ENCODE data around the gene STK17B.

The STK17B gene

DNA sequence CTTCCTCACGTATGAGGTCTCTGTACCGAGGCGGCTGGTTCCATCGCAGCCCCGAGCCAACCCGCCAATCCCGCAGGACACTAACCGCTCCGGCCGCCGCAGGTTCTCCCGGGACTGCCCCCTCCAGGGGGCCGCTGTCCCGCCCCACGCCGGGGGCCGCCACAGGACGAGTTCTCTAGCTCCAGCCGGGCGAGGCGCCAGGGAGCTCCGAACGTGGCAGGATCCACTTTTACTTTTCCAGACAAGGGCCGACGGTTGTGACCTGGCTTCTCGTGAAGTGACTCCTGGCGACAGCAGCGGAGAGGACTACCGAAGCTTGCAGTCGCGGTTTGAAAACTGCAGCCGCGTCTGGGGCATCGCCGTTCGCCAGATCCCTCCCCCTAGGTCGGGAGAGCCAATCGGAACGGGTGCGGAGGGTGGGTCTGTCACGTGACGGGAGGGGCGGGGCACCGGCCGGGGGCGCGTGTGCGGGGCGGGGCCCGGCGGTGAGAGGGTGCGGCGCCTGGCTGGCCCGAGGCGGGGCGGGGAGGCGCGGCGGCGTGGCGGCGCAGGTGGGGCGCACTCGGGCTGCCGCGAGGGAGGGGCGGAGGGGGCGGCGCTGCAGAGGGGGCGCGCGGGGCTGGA lies at the start of gene STK17B:
Gene STK17B (minus strand): TSS at position 331 of the 624 bp plus-strand sequence. CDS start 8,195 bp downstream, outside the sequence.
- no peaks in the 10 kb centered on the region for H3K36me3 ChIP-seq (ENCODE audit: control insufficient read depth in 2 of 2, insufficient read depth in 2 of 2, low read length in 2 of 2)
- no peaks in the 10 kb centered on the region for H3K27me3 ChIP-seq (ENCODE audit: control insufficient read depth in 2 of 2, insufficient read depth in 2 of 2, low read length in 2 of 2)
- peaks cover 3 to 9% of the 10 kb centered on the region in 2 donors for H3K4me1 ChIP-seq (ENCODE audit: control insufficient read depth in 2 of 2, insufficient read depth in 2 of 2, low read length in 2 of 2)
- no peaks in the 10 kb centered on the region for H3K9me3 ChIP-seq (ENCODE audit: control insufficient read depth in 2 of 2, low read length in 2 of 2)
- H3K4me3 ChIP-seq (ENCODE audit: low read length in 2 of 2) = peak within 1 kb of the TSS; percentile 93 to 99
- peak within 1 kb of the TSS; percentile 97 to 98 for H3K27ac ChIP-seq (ENCODE audit: low read depth in 2 of 2, low read length in 2 of 2)
- peak within 1 kb of the TSS; percentile 94 to 95 for H3K9ac ChIP-seq (ENCODE audit: low read depth in 1 of 2, low read length in 2 of 2)

DNA sequence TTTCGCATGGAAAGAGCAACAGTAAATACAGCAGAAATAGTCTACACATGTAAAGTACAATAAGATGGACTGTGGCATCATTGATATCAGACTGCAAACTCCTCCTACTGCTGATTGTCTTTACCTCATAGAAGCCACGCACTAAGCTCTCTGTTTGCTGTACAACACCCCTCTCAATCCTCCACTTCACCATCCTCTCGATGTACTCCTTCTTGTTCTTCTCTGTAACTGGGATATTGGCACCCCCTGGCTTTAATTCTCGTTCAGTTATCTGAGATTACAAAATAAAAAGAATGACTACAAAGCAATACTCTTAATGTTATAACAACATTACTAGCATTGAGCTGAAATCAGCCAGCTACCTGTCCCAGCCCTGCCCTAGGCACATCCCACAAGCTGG lies 49.3 kb upstream of the STK17B start:
- H3K4me3 ChIP-seq (ENCODE audit: low read length in 2 of 2) = no peak overlapping the region
- peaks cover 0 to 3% of the 10 kb centered on the region in 2 donors for H3K4me1 ChIP-seq (ENCODE audit: control insufficient read depth in 2 of 2, insufficient read depth in 2 of 2, low read length in 2 of 2)
- H3K9me3 ChIP-seq (ENCODE audit: control insufficient read depth in 2 of 2, low read length in 2 of 2) = no peaks in the 10 kb centered on the region
- H3K36me3 ChIP-seq (ENCODE audit: control insufficient read depth in 2 of 2, insufficient read depth in 2 of 2, low read length in 2 of 2) = no peaks in the 10 kb centered on the region
- no peaks in the 10 kb centered on the region for H3K27me3 ChIP-seq (ENCODE audit: control insufficient read depth in 2 of 2, insufficient read depth in 2 of 2, low read length in 2 of 2)
- no peak overlapping the region for H3K9ac ChIP-seq (ENCODE audit: low read depth in 1 of 2, low read length in 2 of 2)
- H3K27ac ChIP-seq (ENCODE audit: low read depth in 2 of 2, low read length in 2 of 2) = no peak overlapping the region

DNA sequence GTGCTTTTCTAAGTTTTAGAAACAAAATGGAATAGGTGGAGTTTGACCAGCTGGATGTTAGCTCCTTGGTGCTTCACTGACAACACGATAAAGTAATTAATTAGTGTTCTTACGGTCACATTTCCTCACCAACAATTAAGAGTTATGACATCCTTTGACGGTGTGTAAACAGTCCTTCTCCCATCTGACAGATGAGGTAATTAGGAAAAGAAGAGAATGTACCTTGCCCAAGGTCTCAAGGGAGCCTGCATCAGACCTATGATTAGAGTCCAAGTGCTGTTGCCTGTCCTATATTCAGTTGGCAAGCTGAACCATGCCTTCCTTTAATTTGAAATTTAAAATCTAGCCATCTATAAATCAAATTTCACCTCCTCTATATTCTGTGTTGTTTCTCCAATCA lies 48.3 kb upstream of the STK17B start:
- no peak overlapping the region for H3K27ac ChIP-seq (ENCODE audit: low read depth in 2 of 2, low read length in 2 of 2)
- no peaks in the 10 kb centered on the region for H3K36me3 ChIP-seq (ENCODE audit: control insufficient read depth in 2 of 2, insufficient read depth in 2 of 2, low read length in 2 of 2)
- H3K9ac ChIP-seq (ENCODE audit: low read depth in 1 of 2, low read length in 2 of 2) = no peak overlapping the region
- H3K27me3 ChIP-seq (ENCODE audit: control insufficient read depth in 2 of 2, insufficient read depth in 2 of 2, low read length in 2 of 2) = no peaks in the 10 kb centered on the region
- H3K4me3 ChIP-seq (ENCODE audit: low read length in 2 of 2) = no peak overlapping the region
- peaks cover 0 to 4% of the 10 kb centered on the region in 2 donors for H3K4me1 ChIP-seq (ENCODE audit: control insufficient read depth in 2 of 2, insufficient read depth in 2 of 2, low read length in 2 of 2)
- no peaks in the 10 kb centered on the region for H3K9me3 ChIP-seq (ENCODE audit: control insufficient read depth in 2 of 2, low read length in 2 of 2)

DNA sequence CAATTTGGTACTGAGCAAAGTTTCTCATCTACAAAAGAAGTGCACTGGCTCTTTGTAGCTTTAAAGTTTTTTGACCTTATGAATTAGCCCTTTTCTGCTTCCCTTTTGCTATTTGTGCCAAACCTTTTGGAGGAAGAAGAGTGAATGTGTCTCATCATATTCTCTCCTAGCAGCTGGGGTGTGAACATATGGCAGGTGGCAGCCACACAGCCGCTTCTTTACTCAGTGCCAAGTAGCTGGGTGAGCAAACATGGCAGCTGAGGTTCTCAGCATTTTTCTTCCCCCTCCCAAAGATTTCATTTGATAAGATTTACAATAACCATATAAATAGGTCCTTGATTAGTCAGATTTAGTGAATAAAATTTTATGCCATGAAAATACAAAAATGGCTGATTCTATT lies 46.7 kb upstream of the STK17B start:
- Histone ChIP-seq H3K4me3 (ENCODE audit: low read length in 2 of 2) (no peak overlapping the region), H3K27me3 (ENCODE audit: control insufficient read depth in 2 of 2, insufficient read depth in 2 of 2, low read length in 2 of 2) (no peaks in the 10 kb centered on the region), H3K4me1 (ENCODE audit: control insufficient read depth in 2 of 2, insufficient read depth in 2 of 2, low read length in 2 of 2) (peaks cover 0 to 6% of the 10 kb centered on the region in 2 donors), H3K36me3 (ENCODE audit: control insufficient read depth in 2 of 2, insufficient read depth in 2 of 2, low read length in 2 of 2) (no peaks in the 10 kb centered on the region), H3K9me3 (ENCODE audit: control insufficient read depth in 2 of 2, low read length in 2 of 2) (no peaks in the 10 kb centered on the region), H3K9ac (ENCODE audit: low read depth in 1 of 2, low read length in 2 of 2) (no peak overlapping the region), H3K27ac (ENCODE audit: low read depth in 2 of 2, low read length in 2 of 2) (no peak overlapping the region)

DNA sequence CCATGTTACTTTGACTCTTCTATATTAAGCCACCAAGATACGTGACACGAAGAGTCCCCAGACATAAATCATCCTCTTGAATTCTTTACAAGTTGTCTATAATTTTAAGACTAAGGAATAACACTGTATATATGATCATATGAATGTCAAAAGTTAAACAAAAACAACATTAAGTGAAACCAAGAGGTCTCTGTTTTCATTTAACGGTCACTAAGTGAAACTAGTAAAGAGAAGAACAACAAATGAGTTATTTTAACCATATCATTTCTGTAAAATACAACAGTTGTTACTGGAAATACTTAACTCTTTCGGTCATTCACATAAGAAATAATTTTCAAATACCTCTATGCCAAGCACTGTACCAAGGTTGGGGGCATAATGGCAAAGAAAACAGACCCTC lies 45.7 kb upstream of the STK17B start:
- Histone ChIP-seq H3K4me3 (ENCODE audit: low read length in 2 of 2) (no peak overlapping the region), H3K36me3 (ENCODE audit: control insufficient read depth in 2 of 2, insufficient read depth in 2 of 2, low read length in 2 of 2) (no peaks in the 10 kb centered on the region), H3K9ac (ENCODE audit: low read depth in 1 of 2, low read length in 2 of 2) (no peak overlapping the region), H3K4me1 (ENCODE audit: control insufficient read depth in 2 of 2, insufficient read depth in 2 of 2, low read length in 2 of 2) (peaks cover 0 to 6% of the 10 kb centered on the region in 2 donors), H3K27me3 (ENCODE audit: control insufficient read depth in 2 of 2, insufficient read depth in 2 of 2, low read length in 2 of 2) (no peaks in the 10 kb centered on the region), H3K27ac (ENCODE audit: low read depth in 2 of 2, low read length in 2 of 2) (no peak overlapping the region), H3K9me3 (ENCODE audit: control insufficient read depth in 2 of 2, low read length in 2 of 2) (no peaks in the 10 kb centered on the region)

DNA sequence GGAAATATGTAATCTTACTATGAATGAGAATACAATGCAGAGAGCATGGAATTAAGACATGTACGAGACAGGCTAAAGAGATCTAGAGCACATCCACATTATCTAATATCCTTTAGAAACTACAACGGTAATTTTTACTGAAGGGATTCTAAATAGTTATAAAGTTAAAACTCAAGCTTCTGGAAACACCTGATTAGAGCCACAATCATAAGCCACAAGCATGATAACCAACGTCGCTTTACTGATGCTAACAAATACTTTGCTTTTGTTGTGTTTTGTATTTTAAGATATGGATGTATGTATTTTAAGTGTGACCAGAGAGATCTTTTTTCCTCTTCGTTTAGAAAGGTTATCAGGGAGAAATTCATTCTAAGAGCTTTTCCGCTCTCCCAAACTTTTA lies 44.0 kb upstream of the STK17B start:
- Histone ChIP-seq H3K4me3 (ENCODE audit: low read length in 2 of 2) (no peak overlapping the region), H3K27me3 (ENCODE audit: control insufficient read depth in 2 of 2, insufficient read depth in 2 of 2, low read length in 2 of 2) (no peaks in the 10 kb centered on the region), H3K9ac (ENCODE audit: low read depth in 1 of 2, low read length in 2 of 2) (no peak overlapping the region), H3K36me3 (ENCODE audit: control insufficient read depth in 2 of 2, insufficient read depth in 2 of 2, low read length in 2 of 2) (no peaks in the 10 kb centered on the region), H3K27ac (ENCODE audit: low read depth in 2 of 2, low read length in 2 of 2) (no peak overlapping the region), H3K9me3 (ENCODE audit: control insufficient read depth in 2 of 2, low read length in 2 of 2) (no peaks in the 10 kb centered on the region), H3K4me1 (ENCODE audit: control insufficient read depth in 2 of 2, insufficient read depth in 2 of 2, low read length in 2 of 2) (peaks cover 0 to 6% of the 10 kb centered on the region in 2 donors)

DNA sequence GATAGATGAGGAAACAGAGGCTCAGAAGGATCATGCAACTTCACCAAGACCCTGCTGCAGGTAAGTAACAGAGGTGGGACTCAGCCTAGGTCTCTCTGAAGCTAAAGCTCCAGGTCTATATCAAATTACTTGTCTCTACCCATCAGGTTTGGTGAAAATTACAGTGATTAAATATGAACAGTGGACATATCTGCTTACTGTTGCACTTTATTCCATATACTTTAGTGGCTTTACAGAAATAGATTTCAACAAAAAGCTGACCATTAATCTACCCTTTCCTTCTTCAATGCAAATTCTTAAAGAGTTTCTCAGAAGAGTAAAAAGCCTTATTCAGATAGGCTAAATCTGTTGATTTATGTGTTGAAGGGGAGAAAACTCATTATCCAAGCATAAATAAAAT lies 42.8 kb upstream of the STK17B start:
- Histone ChIP-seq H3K36me3 (ENCODE audit: control insufficient read depth in 2 of 2, insufficient read depth in 2 of 2, low read length in 2 of 2) (no peaks in the 10 kb centered on the region), H3K9ac (ENCODE audit: low read depth in 1 of 2, low read length in 2 of 2) (no peak overlapping the region), H3K27ac (ENCODE audit: low read depth in 2 of 2, low read length in 2 of 2) (no peak overlapping the region)

DNA sequence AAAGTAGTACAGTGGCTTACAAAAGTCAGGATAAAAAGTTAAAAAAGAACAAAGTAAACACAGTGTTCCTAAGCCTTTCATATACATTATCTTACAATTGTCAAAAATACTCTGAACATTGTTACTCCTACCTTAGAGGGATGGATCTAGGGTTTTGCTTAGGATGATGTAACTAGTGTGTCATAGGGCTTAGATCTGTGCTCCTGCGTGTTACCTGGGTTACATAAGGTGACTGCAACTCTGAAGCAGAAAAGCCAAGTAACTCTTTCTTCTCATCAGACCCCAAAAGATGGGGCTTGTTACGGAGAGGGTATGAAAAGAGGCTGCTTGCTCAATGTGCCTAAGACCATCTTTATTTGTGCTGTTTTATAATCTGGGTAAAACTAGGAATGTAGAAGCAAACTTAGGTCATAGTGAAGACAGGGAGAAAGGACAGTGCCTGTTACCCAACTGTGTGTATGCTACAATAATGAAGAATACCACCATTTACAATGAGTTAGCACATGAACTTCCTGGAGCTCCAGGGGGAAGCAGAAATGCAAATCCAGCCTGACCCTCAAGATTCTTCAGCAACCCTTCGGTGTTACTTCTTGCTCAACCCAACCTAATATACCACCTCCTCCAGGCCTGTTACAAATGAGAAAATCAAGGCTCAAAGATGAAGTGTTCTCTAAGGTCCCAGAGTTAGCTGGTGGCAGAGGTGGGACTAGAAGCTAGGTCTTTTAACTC lies 42.0 kb upstream of the STK17B start:
- H3K27ac ChIP-seq (ENCODE audit: low read depth in 2 of 2, low read length in 2 of 2) = no peak overlapping the region
- no peak overlapping the region for H3K9ac ChIP-seq (ENCODE audit: low read depth in 1 of 2, low read length in 2 of 2)
- H3K4me3 ChIP-seq (ENCODE audit: low read length in 2 of 2) = no peak overlapping the region
- peaks cover 0 to 6% of the 10 kb centered on the region in 2 donors for H3K4me1 ChIP-seq (ENCODE audit: control insufficient read depth in 2 of 2, insufficient read depth in 2 of 2, low read length in 2 of 2)
- no peaks in the 10 kb centered on the region for H3K9me3 ChIP-seq (ENCODE audit: control insufficient read depth in 2 of 2, low read length in 2 of 2)
- no peaks in the 10 kb centered on the region for H3K27me3 ChIP-seq (ENCODE audit: control insufficient read depth in 2 of 2, insufficient read depth in 2 of 2, low read length in 2 of 2)
- H3K36me3 ChIP-seq (ENCODE audit: control insufficient read depth in 2 of 2, insufficient read depth in 2 of 2, low read length in 2 of 2) = no peaks in the 10 kb centered on the region

More for the DNA sequence above, 42.8 kb upstream of the STK17B start:
- no peaks in the 10 kb centered on the region for H3K27me3 ChIP-seq (ENCODE audit: control insufficient read depth in 2 of 2, insufficient read depth in 2 of 2, low read length in 2 of 2)
- H3K4me3 ChIP-seq (ENCODE audit: low read length in 2 of 2) = no peak overlapping the region
- H3K9me3 ChIP-seq (ENCODE audit: control insufficient read depth in 2 of 2, low read length in 2 of 2) = no peaks in the 10 kb centered on the region
- H3K4me1 ChIP-seq (ENCODE audit: control insufficient read depth in 2 of 2, insufficient read depth in 2 of 2, low read length in 2 of 2) = peaks cover 0 to 6% of the 10 kb centered on the region in 2 donors

DNA sequence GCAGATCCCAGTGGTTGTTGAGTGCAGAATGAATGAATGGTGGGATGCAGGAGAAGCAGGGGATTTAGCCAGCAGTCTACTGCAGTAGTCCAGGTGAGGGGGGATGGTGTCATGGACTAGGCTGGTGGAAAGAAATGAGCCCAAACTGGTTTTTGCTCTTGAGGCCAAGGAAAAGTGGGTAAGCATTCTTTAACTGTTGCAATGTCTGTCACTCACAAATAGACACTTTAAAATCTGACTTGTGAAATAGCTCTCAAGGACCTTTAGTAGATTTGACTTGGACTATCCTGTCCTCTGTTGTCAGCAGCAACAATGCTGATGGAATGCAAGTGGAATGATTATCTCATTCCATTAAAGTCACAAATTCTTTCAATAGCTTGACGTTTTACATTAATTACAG lies 37.5 kb upstream of the STK17B start:
- H3K9ac ChIP-seq (ENCODE audit: low read depth in 1 of 2, low read length in 2 of 2) = no peak overlapping the region
- no peak overlapping the region for H3K4me3 ChIP-seq (ENCODE audit: low read length in 2 of 2)
- no peaks in the 10 kb centered on the region for H3K36me3 ChIP-seq (ENCODE audit: control insufficient read depth in 2 of 2, insufficient read depth in 2 of 2, low read length in 2 of 2)
- H3K9me3 ChIP-seq (ENCODE audit: control insufficient read depth in 2 of 2, low read length in 2 of 2) = no peaks in the 10 kb centered on the region
- H3K27ac ChIP-seq (ENCODE audit: low read depth in 2 of 2, low read length in 2 of 2) = no peak overlapping the region
- H3K27me3 ChIP-seq (ENCODE audit: control insufficient read depth in 2 of 2, insufficient read depth in 2 of 2, low read length in 2 of 2) = no peaks in the 10 kb centered on the region
- H3K4me1 ChIP-seq (ENCODE audit: control insufficient read depth in 2 of 2, insufficient read depth in 2 of 2, low read length in 2 of 2) = no peaks in the 10 kb centered on the region

DNA sequence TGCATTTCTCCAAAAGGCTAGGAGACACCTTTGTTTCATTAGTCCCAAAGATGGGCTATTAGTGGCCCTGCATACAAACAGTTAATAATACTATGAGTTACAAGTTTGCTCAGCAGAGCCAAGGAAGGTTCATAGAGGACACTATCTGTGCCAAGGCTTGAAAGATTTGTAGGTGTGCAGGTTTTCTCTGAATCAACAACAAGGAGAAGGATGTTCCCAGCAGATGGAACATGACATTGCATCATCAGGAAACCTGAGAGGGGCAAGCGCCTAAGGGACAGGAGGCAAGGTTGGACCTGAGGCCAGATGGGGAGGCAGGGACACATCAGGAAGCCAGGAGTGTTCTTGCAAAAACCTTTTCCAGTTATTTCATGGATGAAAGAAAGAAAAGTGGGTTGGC lies 35.4 kb upstream of the STK17B start:
- H3K36me3 ChIP-seq (ENCODE audit: control insufficient read depth in 2 of 2, insufficient read depth in 2 of 2, low read length in 2 of 2) = no peaks in the 10 kb centered on the region
- H3K4me1 ChIP-seq (ENCODE audit: control insufficient read depth in 2 of 2, insufficient read depth in 2 of 2, low read length in 2 of 2) = no peaks in the 10 kb centered on the region
- H3K4me3 ChIP-seq (ENCODE audit: low read length in 2 of 2) = no peak overlapping the region
- no peaks in the 10 kb centered on the region for H3K9me3 ChIP-seq (ENCODE audit: control insufficient read depth in 2 of 2, low read length in 2 of 2)
- H3K27me3 ChIP-seq (ENCODE audit: control insufficient read depth in 2 of 2, insufficient read depth in 2 of 2, low read length in 2 of 2) = no peaks in the 10 kb centered on the region
- H3K27ac ChIP-seq (ENCODE audit: low read depth in 2 of 2, low read length in 2 of 2) = no peak overlapping the region
- no peak overlapping the region for H3K9ac ChIP-seq (ENCODE audit: low read depth in 1 of 2, low read length in 2 of 2)
